Neural cell (in vitro differentiated cells): ENCODE data around the gene STX8.

Experiments used
- EZH2 ChIP-seq: fragments of 200-600, 300-800 bp; shearing (Covaris generic), sonication (generic); IDR thresholded peaks from 2 replicates; pipeline ENCODE4 v1.6.1; 2014; ENCODE audit warnings: antibody characterized with exemption, low read length, borderline replicate concordance, mild to moderate bottlenecking; ENCODE audit not compliant: insufficient read depth, poor library complexity, severe bottlenecking
- TF ChIP-seq, protein P1 (sequence below): fragments of 450-650 bp; IDR thresholded peaks from 2 replicates; pipeline ENCODE4 v1.5.1; 2014; ENCODE audit warnings: antibody characterized with exemption, mild to moderate bottlenecking, moderate library complexity; ENCODE audit not compliant: poor library complexity, severe bottlenecking

DNA sequence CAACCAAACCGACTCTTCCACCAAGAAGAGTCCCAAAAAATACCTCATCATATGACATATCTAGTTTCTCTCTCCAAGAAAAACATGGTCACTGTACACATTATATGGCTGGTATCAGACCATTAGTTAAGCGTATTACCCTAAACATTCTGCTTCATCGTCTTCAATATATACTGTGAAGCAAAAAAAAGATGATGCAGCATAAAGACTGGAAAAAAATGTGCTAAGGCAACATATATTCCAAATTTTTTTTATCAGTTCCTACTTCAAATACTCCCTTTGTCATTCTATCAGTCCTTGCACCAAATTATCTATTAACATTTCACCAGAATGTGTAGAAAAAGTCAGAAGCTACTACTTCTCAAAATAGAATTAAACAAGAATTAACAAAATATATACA is 42.9 kb downstream of the STX8 start:
- TF ChIP-seq, protein P1, sequence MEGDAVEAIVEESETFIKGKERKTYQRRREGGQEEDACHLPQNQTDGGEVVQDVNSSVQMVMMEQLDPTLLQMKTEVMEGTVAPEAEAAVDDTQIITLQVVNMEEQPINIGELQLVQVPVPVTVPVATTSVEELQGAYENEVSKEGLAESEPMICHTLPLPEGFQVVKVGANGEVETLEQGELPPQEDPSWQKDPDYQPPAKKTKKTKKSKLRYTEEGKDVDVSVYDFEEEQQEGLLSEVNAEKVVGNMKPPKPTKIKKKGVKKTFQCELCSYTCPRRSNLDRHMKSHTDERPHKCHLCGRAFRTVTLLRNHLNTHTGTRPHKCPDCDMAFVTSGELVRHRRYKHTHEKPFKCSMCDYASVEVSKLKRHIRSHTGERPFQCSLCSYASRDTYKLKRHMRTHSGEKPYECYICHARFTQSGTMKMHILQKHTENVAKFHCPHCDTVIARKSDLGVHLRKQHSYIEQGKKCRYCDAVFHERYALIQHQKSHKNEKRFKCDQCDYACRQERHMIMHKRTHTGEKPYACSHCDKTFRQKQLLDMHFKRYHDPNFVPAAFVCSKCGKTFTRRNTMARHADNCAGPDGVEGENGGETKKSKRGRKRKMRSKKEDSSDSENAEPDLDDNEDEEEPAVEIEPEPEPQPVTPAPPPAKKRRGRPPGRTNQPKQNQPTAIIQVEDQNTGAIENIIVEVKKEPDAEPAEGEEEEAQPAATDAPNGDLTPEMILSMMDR, result no peak
- no peak for TF ChIP-seq EZH2
